ENCODE results near the gene USP35. TPM values are rescaled to one million over a fixed set of nuclear protein-coding genes. Genes with fewer than 3 reads are reported as not detected.
A peak's percentile ranks its signal among the peaks of the same experiment; 100 is the strongest.

USP35 gene
- polyA plus RNA-seq, 3 donors: 0.42 to 7.6 (median 0.63) TPM

DNA sequence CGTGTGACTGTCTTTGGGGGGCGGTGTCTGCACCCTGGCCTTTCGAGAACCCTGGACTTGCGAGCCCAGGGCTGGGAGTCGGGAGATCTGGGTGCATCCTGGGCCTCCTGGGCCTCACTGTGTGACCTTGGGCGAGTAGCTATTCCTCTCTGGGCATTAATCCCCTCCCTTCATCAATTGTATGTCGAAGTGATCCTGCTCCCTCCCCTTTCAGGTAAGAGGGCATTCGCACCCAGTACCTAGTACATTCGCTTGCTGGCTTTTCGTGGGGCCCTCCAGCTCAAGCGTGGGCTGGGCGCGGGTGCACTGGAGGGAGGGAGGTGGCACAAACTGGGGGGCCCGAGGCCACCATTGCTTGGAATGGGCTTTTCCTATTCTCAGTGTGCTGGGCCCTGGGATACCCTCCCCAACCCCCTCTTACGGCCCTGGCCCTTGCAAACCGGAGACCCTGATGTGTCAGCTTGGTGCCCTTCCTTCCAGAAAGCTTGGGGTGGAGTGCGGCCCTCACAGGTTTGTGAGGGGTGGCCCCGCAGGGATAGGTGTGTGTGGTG, 530 bp downstream of the USP35 start:
- Histone ChIP-seq H3K9me3 (replicated peaks in 1 of 2; ENCODE audit: control insufficient read depth in 1 of 2, insufficient read depth in 1 of 2, low read length in 2 of 2) (no peaks in the 10 kb centered on the region), H3K9ac (ENCODE audit: insufficient read depth, low read length, poor library complexity, severe bottlenecking) (peak overlapping the region; percentile 78), H3K27me3 (ENCODE audit: control insufficient read depth in 2 of 2, insufficient read depth in 2 of 2, low read length in 2 of 2) (no peaks in the 10 kb centered on the region), H3K4me2 (replicated peaks; ENCODE audit: extremely low read depth, low read length, poor library complexity, severe bottlenecking) (peak overlapping the region; percentile 99), H2AFZ (ENCODE audit: insufficient read depth, low read depth, low read length, poor library complexity, severe bottlenecking) (peak overlapping the region; percentile 96), H3K27ac (ENCODE audit: low read depth in 1 of 2, low read length in 2 of 2) (peak overlapping the region in 1 of 2 donors; percentile 85), H3K36me3 (replicated peaks in 1 of 2; ENCODE audit: control insufficient read depth in 1 of 2, insufficient read depth in 2 of 2, low read length in 2 of 2) (peaks cover 5 to 6% of the 10 kb centered on the region in 2 donors), H3K4me3 (replicated peaks in 1 of 3; ENCODE audit: low read depth in 2 of 3, low read length in 3 of 3) (peak overlapping the region; percentile 77 to 96 (median 94)), H3K79me2 (ENCODE audit: insufficient read depth, low read length) (peaks cover 38% of the 10 kb centered on the region), H3K4me1 (ENCODE audit: control insufficient read depth in 1 of 2, insufficient read depth in 2 of 2, low read length in 2 of 2) (peaks cover 42 to 54% of the 10 kb centered on the region in 2 donors), H4K20me1 (ENCODE audit: insufficient read depth, low read length) (peaks cover 8% of the 10 kb centered on the region)
- Mint-ChIP-seq H3K27me3 (ENCODE audit: low read depth in 3 of 3) (peaks cover 0 to 3% (median 0%) of the 10 kb centered on the region in 3 donors), H3K27ac (peak overlapping the region in 6 of 7 donors; percentile 43 to 82 (median 61)), H3K36me3 (peaks cover 27 to 31% of the 10 kb centered on the region in 2 donors), H3K9me3 (peaks cover 0 to 3% (median 0%) of the 10 kb centered on the region in 7 donors), H3K4me1 (peaks cover 57% of the 10 kb centered on the region), H3K4me3 (peak overlapping the region; percentile 96 to 97)
- intact Hi-C loops (cut with micrococcal nuclease): loop anchor here in 1 of 2 donors (5.0 kb wide), 1 partner anchor 52 kb away; the partner anchor contains the start of gene ALG8
- DNase-seq: no peak
- TF ChIP-seq CTCF (IDR thresholded peaks at IDR 0.05): no peak
- WGBS (ENCODE audit: insufficient coverage): 83% methylated on average over 7 of the region's 18 CpGs

- H3K4me3 Mint-ChIP-seq: peak overlapping the region; percentile 96 to 97
- peaks cover 0 to 3% (median 1%) of the 10 kb centered on the region in 3 donors for H3K27me3 Mint-ChIP-seq (ENCODE audit: low read depth in 3 of 3)
- peaks cover 42 to 54% of the 10 kb centered on the region in 2 donors for H3K4me1 ChIP-seq (ENCODE audit: control insufficient read depth in 1 of 2, insufficient read depth in 2 of 2, low read length in 2 of 2)
- peaks cover 57% of the 10 kb centered on the region for H3K4me1 Mint-ChIP-seq
- H3K27ac Mint-ChIP-seq: peak overlapping the region in 6 of 7 donors; percentile 13 to 78 (median 44)
- no peak overlapping the region for H3K27ac ChIP-seq (ENCODE audit: low read depth in 1 of 2, low read length in 2 of 2)
- 61% methylated on average over 2 of the region's 3 CpGs for whole genome bisulfite sequencing (ENCODE audit: insufficient coverage)
- DNase-seq: no peak
- peaks cover 31 to 32% of the 10 kb centered on the region in 2 donors for H3K36me3 Mint-ChIP-seq
- peaks cover 5 to 6% of the 10 kb centered on the region in 2 donors for H3K36me3 ChIP-seq (replicated peaks in 1 of 2; ENCODE audit: control insufficient read depth in 1 of 2, insufficient read depth in 2 of 2, low read length in 2 of 2)
- no peaks in the 10 kb centered on the region for H3K9me3 ChIP-seq (replicated peaks in 1 of 2; ENCODE audit: control insufficient read depth in 1 of 2, insufficient read depth in 1 of 2, low read length in 2 of 2)
- peaks cover 38% of the 10 kb centered on the region for H3K79me2 ChIP-seq (ENCODE audit: insufficient read depth, low read length)
- no peaks in the 10 kb centered on the region for H3K27me3 ChIP-seq (ENCODE audit: control insufficient read depth in 2 of 2, insufficient read depth in 2 of 2, low read length in 2 of 2)
- intact Hi-C loops (cut with micrococcal nuclease): loop anchor here (5.0 kb wide), 1 partner anchor 53 kb away; the partner anchor contains the start of gene ALG8 (in 2 of the 2)
- H3K9me3 Mint-ChIP-seq: peaks cover 0 to 3% (median 0%) of the 10 kb centered on the region in 7 donors
- H3K9ac ChIP-seq (ENCODE audit: insufficient read depth, low read length, poor library complexity, severe bottlenecking): no peak overlapping the region
- H4K20me1 ChIP-seq (ENCODE audit: insufficient read depth, low read length): peaks cover 8% of the 10 kb centered on the region
- H3K4me2 ChIP-seq (replicated peaks; ENCODE audit: extremely low read depth, low read length, poor library complexity, severe bottlenecking): peak overlapping the region; percentile 99
- H3K4me3 ChIP-seq (replicated peaks in 1 of 3; ENCODE audit: low read depth in 2 of 3, low read length in 3 of 3): peak overlapping the region in 1 of 3 experiments; percentile 96
- H2AFZ ChIP-seq (ENCODE audit: insufficient read depth, low read depth, low read length, poor library complexity, severe bottlenecking): no peak overlapping the region
- no peak for TF ChIP-seq CTCF (IDR thresholded peaks at IDR 0.05)
Observed at GRCh38 chr11:78189851-78190250, 1.1 kb downstream of the USP35 start.
